ENCODE data around the gene SLC1A3.
A peak's percentile ranks its signal among the peaks of the same experiment; 100 is the strongest.

The SLC1A3 gene

DNA sequence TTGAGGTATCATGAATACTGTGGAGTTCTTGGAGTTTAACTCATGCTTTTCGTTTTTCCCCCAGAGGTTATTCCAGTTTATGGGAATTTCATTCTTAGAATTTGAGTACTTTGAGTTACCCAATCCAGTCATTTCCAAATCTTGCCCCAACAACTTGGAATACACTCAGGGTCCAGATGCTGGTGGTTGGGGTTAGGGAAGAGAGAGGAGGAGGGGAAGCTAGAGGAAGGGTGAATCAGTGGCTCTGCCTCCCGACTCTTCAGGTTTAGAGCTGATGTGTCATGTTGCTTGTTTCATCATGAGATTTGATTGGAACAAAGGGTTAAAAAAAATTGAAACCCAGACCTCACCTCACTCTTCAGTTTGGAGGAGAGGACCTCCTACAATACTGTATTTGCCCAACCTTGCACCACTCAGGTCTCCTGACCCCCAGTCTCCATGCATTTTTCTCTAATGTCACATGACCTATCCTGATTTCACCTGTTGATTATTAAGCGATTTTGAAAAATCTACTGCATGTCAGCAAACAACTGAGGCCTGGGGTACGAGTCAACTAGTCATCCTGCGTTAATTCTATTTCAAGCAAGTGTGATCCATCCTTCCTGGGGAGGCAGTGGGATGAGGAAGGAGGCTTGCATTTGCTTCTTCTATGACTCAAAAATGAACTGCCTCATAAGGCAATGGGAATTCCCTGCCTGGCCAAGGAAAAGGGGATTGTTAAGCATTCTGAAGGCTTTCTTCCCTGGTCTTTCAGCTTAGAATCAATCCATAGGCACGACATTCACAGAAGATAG, 6.2 kb upstream of the SLC1A3 start:
- DNase-seq, result peak in 1 of 58 donors; percentile 39

DNA sequence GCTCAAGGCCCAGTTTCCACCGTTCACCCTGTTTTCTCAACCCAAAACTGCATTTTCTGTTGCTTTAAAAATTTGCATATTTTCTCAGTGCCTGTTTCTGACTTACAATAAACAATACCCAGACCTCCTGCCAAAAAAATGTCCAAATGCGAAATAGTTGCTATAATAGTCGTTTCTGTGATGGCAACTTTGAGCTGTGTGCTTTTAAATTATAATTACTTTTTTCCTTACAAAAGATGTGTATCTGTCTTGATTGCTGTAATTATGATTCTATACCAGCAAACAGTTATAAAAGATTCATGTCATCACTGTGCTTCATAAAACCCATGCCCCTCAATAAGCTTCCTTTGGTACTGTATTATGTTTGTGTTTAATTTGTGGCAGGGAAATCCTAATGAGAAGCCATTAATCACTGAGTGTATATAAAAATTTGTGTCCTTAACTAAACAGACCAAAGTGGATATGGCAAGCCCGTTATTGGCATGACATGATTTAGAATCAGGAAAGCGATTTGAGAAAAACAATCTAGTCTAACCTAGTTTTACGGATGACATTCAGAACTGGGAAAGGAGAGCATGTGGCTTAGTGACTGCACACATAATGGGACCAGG, 5.4 kb upstream of the SLC1A3 start:
- DNase-seq, result peak in 4 of 58 donors; percentile 15 to 80 (median 20)

DNA sequence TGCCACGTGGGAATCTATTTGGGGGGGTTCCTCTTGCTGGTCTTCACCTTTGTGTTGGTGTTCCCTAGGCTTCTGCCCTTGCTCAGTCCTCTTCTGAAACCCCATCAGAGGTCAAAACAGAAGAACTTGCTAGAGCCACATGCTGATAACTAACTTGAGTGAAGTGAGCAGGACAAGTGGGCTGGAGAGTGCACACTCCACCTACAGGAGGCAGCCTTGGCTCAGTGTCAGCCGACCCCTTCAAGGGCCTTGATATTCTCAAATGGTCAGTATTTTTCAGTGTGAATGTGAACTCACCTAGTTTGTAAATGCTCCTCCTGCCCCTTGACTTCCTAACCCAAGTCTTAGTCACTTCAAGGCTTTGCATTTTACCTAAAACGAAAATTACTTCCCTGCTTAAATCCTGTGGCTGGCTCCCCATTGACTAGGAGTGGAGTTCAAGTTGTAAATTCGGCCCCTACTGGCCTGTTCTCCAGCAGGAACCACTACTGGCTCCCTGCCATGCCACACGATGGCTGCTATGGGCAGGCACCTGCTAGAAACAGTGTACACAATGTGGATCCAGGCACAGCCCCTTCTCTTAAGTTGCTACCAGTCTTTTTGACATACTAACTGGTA, 3.6 kb upstream of the SLC1A3 start:
- peak in 11 of 58 donors; percentile 10 to 42 (median 30) for DNase-seq

DNA sequence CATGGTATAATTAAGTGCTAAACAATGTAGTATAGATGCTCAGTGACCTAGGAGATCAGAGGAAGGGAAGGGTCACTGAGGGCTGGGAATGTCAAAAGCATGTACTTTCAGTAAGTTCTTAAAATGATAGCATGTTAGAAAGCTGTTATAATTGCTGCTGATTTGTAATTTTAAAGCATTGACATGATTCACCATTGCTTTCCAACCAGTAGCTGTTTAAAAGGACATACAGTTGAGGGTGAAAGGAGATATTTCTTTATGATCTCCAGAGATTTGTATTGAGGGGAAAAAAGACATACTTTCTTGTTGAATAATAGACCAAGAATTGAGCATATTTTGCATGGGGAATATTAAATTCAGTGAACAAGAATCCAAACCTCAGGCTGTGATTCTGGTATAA, 1.2 kb upstream of the SLC1A3 start:
- no peak for DNase-seq

DNA sequence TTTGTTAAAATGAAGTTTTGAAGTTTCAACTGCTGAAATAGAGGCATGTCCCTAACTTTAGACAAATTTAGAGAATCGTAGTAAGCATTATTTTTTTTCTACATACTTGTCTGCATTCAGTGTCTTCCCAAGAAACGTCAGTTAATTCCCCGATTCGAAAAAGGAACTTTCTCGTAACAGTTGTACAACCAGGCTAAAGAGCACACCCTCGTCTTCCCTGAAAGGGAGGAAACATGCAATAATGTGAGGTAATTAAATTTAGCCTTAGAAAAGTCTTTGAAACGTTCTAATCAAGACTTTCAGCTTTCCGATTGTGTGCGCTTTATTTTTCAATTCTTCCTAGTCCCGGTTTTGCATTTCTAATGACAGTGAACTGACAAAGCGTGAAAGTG, 374 bp upstream of the SLC1A3 start:
- DNase-seq, result no peak

GRCh38 chr5:36607114-36607571, 737 bp downstream of the SLC1A3 start:
- DNase-seq, result peak in 26 of 58 donors; percentile 8 to 60 (median 34)

GRCh38 chr5:36607838-36608783, 1.7 kb downstream of the SLC1A3 start:
- peak in 4 of 58 donors; percentile 23 to 32 (median 30) for DNase-seq

- peak in 16 of 58 donors; percentile 4 to 58 (median 22) for DNase-seq
These were observed 4.2 kb downstream of the SLC1A3 start for GRCh38 chr5:36610621-36611020.

DNA sequence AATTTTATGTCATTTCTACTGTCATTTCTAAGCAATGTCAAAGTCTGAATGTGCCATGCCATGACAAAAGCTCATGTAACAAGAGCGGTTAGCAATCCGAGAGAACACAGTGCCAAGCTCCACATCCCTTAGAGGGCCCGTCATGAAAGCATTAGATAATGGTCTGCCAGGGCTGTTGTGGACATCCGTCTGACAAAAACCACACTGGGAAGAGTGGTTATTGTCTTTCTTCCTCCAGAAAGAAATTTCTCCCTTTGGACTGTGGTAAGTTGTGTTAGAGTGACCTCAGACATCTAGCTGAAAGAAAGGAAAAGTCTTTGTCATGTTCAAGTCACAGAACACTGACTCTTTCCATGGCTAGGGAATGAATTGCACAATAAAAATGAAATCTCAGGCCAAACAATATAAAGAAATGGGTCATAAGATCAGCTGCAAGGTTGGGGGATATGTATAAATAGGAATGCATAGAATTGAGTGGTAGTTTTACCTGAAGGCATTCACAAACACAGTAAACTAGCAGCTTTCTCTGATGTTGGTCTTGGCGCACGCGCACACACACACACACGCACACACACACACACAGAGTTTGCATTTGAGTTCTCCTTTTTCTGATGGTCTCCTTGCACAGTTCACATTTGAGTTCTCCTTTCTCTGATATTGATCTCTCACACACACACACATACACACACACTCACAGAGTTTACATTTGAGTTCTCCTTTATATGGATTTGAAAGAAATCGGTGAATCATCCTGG, 5.3 kb downstream of the SLC1A3 start:
- peak in 6 of 58 donors; percentile 3 to 55 (median 21) for DNase-seq

GRCh38 chr5:36613241-36613640, 6.8 kb downstream of the SLC1A3 start:
- no peak for DNase-seq

- no peak for DNase-seq
These were observed 7.6 kb downstream of the SLC1A3 start for GRCh38 chr5:36613771-36614656.

GRCh38 chr5:36614657-36615308, 8.4 kb downstream of the SLC1A3 start:
- peak in 6 of 58 donors; percentile 9 to 41 (median 18) for DNase-seq

GRCh38 chr5:36619012-36619635, 12.7 kb downstream of the SLC1A3 start:
- no peak for DNase-seq

DNA sequence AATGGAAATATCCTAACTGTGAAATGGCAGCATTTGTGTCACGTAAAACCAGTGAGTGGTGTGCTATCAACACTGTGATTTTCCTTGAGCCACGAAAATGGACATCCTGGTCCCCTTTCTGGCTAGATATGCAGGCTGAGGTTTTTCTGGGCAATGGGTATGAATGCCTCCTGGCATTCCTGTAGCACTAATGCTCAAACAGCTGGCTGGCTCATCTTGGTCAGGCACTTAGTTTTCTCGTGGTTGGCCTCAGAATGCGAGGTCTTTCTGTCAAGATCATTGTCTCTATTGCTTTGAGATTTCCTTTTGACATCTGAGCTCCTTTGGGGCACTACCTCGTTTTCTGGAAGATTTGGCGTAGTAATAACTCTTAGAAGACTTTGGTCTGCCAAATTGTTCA, 15.6 kb downstream of the SLC1A3 start:
- DNase-seq, result no peak

DNA sequence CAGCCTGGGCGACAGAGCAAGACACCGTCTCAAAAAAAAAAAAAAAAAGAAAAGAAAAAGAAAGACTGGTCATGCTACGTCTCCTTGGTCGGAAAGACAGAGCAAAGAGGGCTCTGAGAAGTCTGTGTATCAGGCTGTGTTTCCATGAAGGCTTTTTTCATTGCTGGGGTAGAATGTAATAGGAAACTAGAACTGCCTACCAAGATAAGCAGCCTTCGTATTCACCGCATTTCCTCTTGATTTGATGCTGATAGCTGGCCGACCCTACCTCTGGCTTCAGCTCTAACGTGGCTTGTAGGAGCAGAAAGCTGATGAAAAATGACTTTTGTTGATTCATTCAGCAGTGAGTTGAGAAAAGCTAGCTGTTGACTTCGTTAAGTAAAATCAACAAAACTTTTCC, 17.4 kb downstream of the SLC1A3 start:
- no peak for DNase-seq

GRCh38 chr5:36624277-36624676, 17.9 kb downstream of the SLC1A3 start:
- no peak for DNase-seq

- DNase-seq, result no peak
These were observed 22.3 kb downstream of the SLC1A3 start for GRCh38 chr5:36628695-36629094.

GRCh38 chr5:36629729-36630128, 23.3 kb downstream of the SLC1A3 start:
- no peak for DNase-seq
